ENCODE results near the gene EFCAB6. TPM values are rescaled to one million over a fixed set of nuclear protein-coding genes. Genes with fewer than 3 reads are reported as not detected.
A peak's percentile ranks its signal among the peaks of the same experiment; 100 is the strongest.

The EFCAB6 gene
- total and polyA plus RNA-seq, 10 of the 15 experiments (the other 5 are each of a cell fraction or from before 2014, with no cell fraction given), result 0.05 to 0.42 (median 0.19) TPM

- RAD21 ChIA-PET (ENCODE audit: unreplicated experiment), result no interaction called here
- SMC1A ChIA-PET (ENCODE audit: uncharacterized antibody, unreplicated experiment), result no interaction called here
- Histone ChIP-seq H3K4me2 (ENCODE audit: control insufficient read depth, insufficient read depth) (no peak overlapping the region), H3K4me1 (ENCODE audit: control insufficient read depth, insufficient read depth, low read length) (peaks cover 4% of the 10 kb centered on the region; the same call in 1 of the 2 replicates), H4K20me1 (ENCODE audit: control insufficient read depth, insufficient read depth) (no peaks in the 10 kb centered on the region), H3K9me3 (replicated peaks; ENCODE audit: control insufficient read depth, insufficient read depth, low read length) (no peaks in the 10 kb centered on the region), H3K79me2 (ENCODE audit: control insufficient read depth, insufficient read depth, low read length) (no peaks in the 10 kb centered on the region), H3K4me3 (no peak overlapping the region), H2AFZ (ENCODE audit: control insufficient read depth, low read depth, low read length) (no peak overlapping the region), H3K27ac (ENCODE audit: control insufficient read depth, insufficient read depth) (no peak overlapping the region), H3K36me3 (ENCODE audit: control insufficient read depth in 2 of 2, insufficient read depth in 2 of 2, low read length in 1 of 2) (no peaks in the 10 kb centered on the region), H3K9ac (ENCODE audit: control insufficient read depth, insufficient read depth, low read length) (no peak overlapping the region), H3K27me3 (replicated peaks in 1 of 2; ENCODE audit: control insufficient read depth in 2 of 2, insufficient read depth in 2 of 2, low read length in 1 of 2) (no peaks in the 10 kb centered on the region)
- TF ChIP-seq TAF1 (IDR thresholded peaks at IDR 0.05; ENCODE audit: borderline replicate concordance, low read depth, low read length) (no peak), BCL11A (IDR thresholded peaks at IDR 0.05; ENCODE audit: low read depth, low read length) (no peak), ZSCAN29 (IDR thresholded peaks at IDR 0.05) (no peak), CEBPB (IDR thresholded peaks at IDR 0.05; ENCODE audit: borderline replicate concordance in 1 of 2, low read depth in 2 of 2, low read length in 2 of 2) (no peak), MEF2B (IDR thresholded peaks at IDR 0.05; ENCODE audit: partially characterized antibody, poor library complexity, severe bottlenecking) (no peak), STAT1 (conservative IDR thresholded peaks at IDR 0.05) (no peak), ZNF24 (IDR thresholded peaks at IDR 0.05) (no peak), ZBTB4 (CRISPR knock-in tag; IDR thresholded peaks at IDR 0.05) (no peak), SP1 (IDR thresholded peaks at IDR 0.05; ENCODE audit: low read depth, low read length) (no peak), SRF (IDR thresholded peaks at IDR 0.05; ENCODE audit: low read depth in 2 of 2, low read length in 2 of 2) (no peak), HDAC2 (IDR thresholded peaks at IDR 0.05) (no peak), SMAD5 (IDR thresholded peaks at IDR 0.05; ENCODE audit: low read depth) (no peak), E4F1 (IDR thresholded peaks at IDR 0.05; ENCODE audit: borderline replicate concordance, partially characterized antibody) (no peak), IKZF1 (conservative IDR thresholded peaks at IDR 0.05) (no peak), KAT2A (conservative IDR thresholded peaks at IDR 0.05; ENCODE audit: control insufficient read depth, low read depth, low read length) (no peak)
- FAIRE-seq (peak; percentile 64), ATAC-seq (no peak), DNase-seq (ENCODE audit: low read depth, low spot score) (no peak)
- 67% methylated on average over 6 of the region's 6 CpGs for WGBS (ENCODE audit: insufficient coverage, insufficient replicate concordance, low lambda C conversion rate, missing lambda C conversion rate)
- intact Hi-C loops (cut with micrococcal nuclease; ENCODE audit: unreplicated experiment), result no loop called here
- CTCF ChIA-PET, result no interaction called here
- in situ Hi-C loops (cut with MboI), result no loop called here
- BruUV-seq (replicated peaks), result no TSS peak
- POLR2A ChIA-PET, result no interaction called here
Observed at GRCh38 chr22:43521716-43522115, 290.4 kb downstream of the EFCAB6 start.

Measured in GM12878 (cell line).